MM.1S (cell line): ENCODE results near the gene PLPP7.
"Not testable (repeated sequence)": the region's sequence is repeated elsewhere in the genome, so short reads cannot be mapped to it uniquely, and the experiment has no call there.

Experiments
- DNase-seq: peaks from one replicate; pipeline ENCODE4 v3.0.0-alpha.2; 2015
- H2AFZ ChIP-seq: fragments of 300-600 bp; sonication (generic); 2 replicates; pipeline ENCODE4 v1.6.0; 2016; ENCODE audit warnings: antibody characterized with exemption, low read length
- H3F3A ChIP-seq: fragments of 300-600 bp; sonication (generic); 2 replicates; pipeline ENCODE4 v1.6.1; 2016; ENCODE audit warnings: mild to moderate bottlenecking, antibody characterized with exemption, low read length, moderate library complexity, mixed read lengths; ENCODE audit not compliant: insufficient read depth
- H3K27ac ChIP-seq: fragments of 300-600 bp; sonication (generic); 2 replicates; pipeline ENCODE4 v1.5.1; 2016; ENCODE audit warnings: mild to moderate bottlenecking, low read length
- H3K27me3 ChIP-seq: fragments of 300-600 bp; sonication (generic); replicated peaks from 2 replicates; pipeline ENCODE4 v1.6.0; 2016; ENCODE audit warnings: low read length; ENCODE audit not compliant: insufficient read depth
- H3K36me3 ChIP-seq: fragments of 300-600 bp; sonication (generic); replicated peaks from 2 replicates; pipeline ENCODE4 v1.6.1; 2016; ENCODE audit warnings: mild to moderate bottlenecking, low read length, mixed read lengths; ENCODE audit not compliant: insufficient read depth
- H3K4me1 ChIP-seq: fragments of 300-600 bp; sonication (generic); 2 replicates; pipeline ENCODE4 v1.6.1; 2016; ENCODE audit warnings: low read length, mixed read lengths
- H3K4me2 ChIP-seq: fragments of 300-600 bp; sonication (generic); 2 replicates; pipeline ENCODE4 v1.6.0; 2016; ENCODE audit warnings: low read depth, low read length
- H3K4me3 ChIP-seq: fragments of 300-600 bp; sonication (generic); 2 replicates; pipeline ENCODE4 v1.5.1; 2016; ENCODE audit warnings: low read length, mixed read lengths
- H3K79me2 ChIP-seq: fragments of 300-600 bp; sonication (generic); 2 replicates; pipeline ENCODE4 v1.6.1; 2016; ENCODE audit warnings: mixed run types, low read length, mixed read lengths
- H3K9ac ChIP-seq: fragments of 300-600 bp; sonication (generic); 2 replicates; pipeline ENCODE4 v1.6.1; 2016; ENCODE audit warnings: low read length, mixed read lengths
- H3K9me2 ChIP-seq: fragments of 300-600 bp; sonication (generic); replicated peaks from 2 replicates; pipeline ENCODE4 v1.6.1; 2016; ENCODE audit warnings: mild to moderate bottlenecking, low read length, mixed read lengths; ENCODE audit not compliant: insufficient read depth
- H3K9me3 ChIP-seq: fragments of 300-600 bp; sonication (generic); replicated peaks from 2 replicates; pipeline ENCODE4 v1.6.1; 2016; ENCODE audit warnings: mild to moderate bottlenecking, low read length, mixed read lengths; ENCODE audit not compliant: insufficient read depth
- H4K20me1 ChIP-seq: fragments of 300-600 bp; sonication (generic); 2 replicates; pipeline ENCODE4 v1.6.1; 2016; ENCODE audit warnings: mild to moderate bottlenecking, low read length, moderate library complexity, mixed read lengths; ENCODE audit not compliant: insufficient read depth
- CTCF ChIP-seq: fragments of 300-600 bp; sonication (generic); IDR thresholded peaks from 2 replicates; pipeline ENCODE4 v1.5.1; 2016; ENCODE audit warnings: antibody characterized with exemption, low read length, mixed read lengths
- EZH2 ChIP-seq: fragments of 300-600 bp; sonication (generic); optimal IDR thresholded peaks from 2 replicates; pipeline ENCODE3; 2017; ENCODE audit warnings: low read depth, mild to moderate bottlenecking, antibody characterized with exemption, low read length, mixed read lengths
- EZH2phosphoT487 ChIP-seq: fragments of 300-600 bp; sonication (generic); IDR thresholded peaks from 2 replicates; pipeline ENCODE4 v1.6.1; 2018; ENCODE audit warnings: antibody characterized with exemption, low read length

Gene PLPP7

GRCh38 chr9:131349881-131350563, 60.5 kb downstream of the PLPP7 start:
- H3K79me2 ChIP-seq = no peaks in the 10 kb centered on the region
- no peaks in the 10 kb centered on the region for H3K9me3 ChIP-seq
- H3K4me3 ChIP-seq = peak overlapping the region; percentile 39
- H3K9ac ChIP-seq = no peak overlapping the region
- no peak overlapping the region for H3K27ac ChIP-seq
- H3K27me3 ChIP-seq = no peaks in the 10 kb centered on the region
- no peaks in the 10 kb centered on the region for H3K9me2 ChIP-seq
- DNase-seq = peak; percentile 77
- no peaks in the 10 kb centered on the region for H3K4me1 ChIP-seq
- H4K20me1 ChIP-seq = no peaks in the 10 kb centered on the region
- H3K36me3 ChIP-seq = no peaks in the 10 kb centered on the region
- TF ChIP-seq CTCF (peak; percentile 84), EZH2 (no peak), EZH2phosphoT487 (no peak)
- H3K4me2 ChIP-seq = peak overlapping the region; percentile 83
- no peaks in the 10 kb centered on the region for H3F3A ChIP-seq
- H2AFZ ChIP-seq = peak overlapping the region; percentile 96

GRCh38 chr9:131356479-131356878, 67.0 kb downstream of the PLPP7 start:
- DNase-seq, H3K9ac ChIP-seq, H3K79me2 ChIP-seq, H3K27me3 ChIP-seq, H3K4me2 ChIP-seq, H3K9me3 ChIP-seq, H3F3A ChIP-seq, H3K4me3 ChIP-seq, H2AFZ ChIP-seq, H3K36me3 ChIP-seq, H3K4me1 ChIP-seq, H4K20me1 ChIP-seq, H3K27ac ChIP-seq, H3K9me2 ChIP-seq: not testable (repeated sequence)

DNA sequence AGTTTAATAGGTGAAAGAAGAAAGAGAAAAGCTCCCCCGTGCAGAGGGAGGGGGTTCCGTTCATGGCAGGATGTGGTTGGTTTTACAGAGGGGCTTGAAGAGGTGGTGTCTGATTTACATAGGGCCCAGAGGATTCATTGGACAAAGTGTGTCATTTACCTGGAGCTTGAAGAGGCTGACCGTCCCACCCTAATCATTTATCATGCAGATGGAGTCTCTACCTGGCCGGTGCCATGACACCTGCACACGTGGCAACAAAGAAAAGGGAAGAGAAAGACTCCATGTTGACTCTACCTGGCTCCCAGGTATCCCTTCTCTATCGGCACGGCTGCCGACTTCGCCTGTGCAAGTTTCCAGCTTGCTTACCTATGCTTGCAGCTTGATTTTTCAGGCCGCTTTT, 69.0 kb downstream of the PLPP7 start:
- Histone ChIP-seq H3K4me1 (no peaks in the 10 kb centered on the region), H3K79me2 (no peaks in the 10 kb centered on the region), H3K4me2 (no peak overlapping the region), H3F3A (no peaks in the 10 kb centered on the region), H2AFZ (no peak overlapping the region), H3K36me3 (no peaks in the 10 kb centered on the region), H3K9ac (no peak overlapping the region), H4K20me1 (no peaks in the 10 kb centered on the region), H3K4me3 (no peak overlapping the region), H3K27ac (no peak overlapping the region), H3K9me3 (no peaks in the 10 kb centered on the region), H3K9me2 (no peaks in the 10 kb centered on the region), H3K27me3 (no peaks in the 10 kb centered on the region)
- DNase-seq = no peak
- no peak for TF ChIP-seq EZH2phosphoT487
- TF ChIP-seq CTCF = no peak
- no peak for TF ChIP-seq EZH2
